Stimulated activated CD4-positive, alpha-beta T cell treated with anti-CD3 and anti-CD28 coated beads, Interleukin-15, amount 100 ng/mL, for 1 hour (primary cell): Measurements from ENCODE around the gene SSRP1.
A peak's percentile ranks its signal among the peaks of the same experiment; 100 is the strongest.

Source experiments
- DNase-seq, 2 donors: peaks; one replicate each; pipeline ENCODE4 v3.0.0-alpha.2; 2020; ENCODE audit warnings: low read depth in 1 of 2, low spot score in 1 of 2

SSRP1 gene

DNA sequence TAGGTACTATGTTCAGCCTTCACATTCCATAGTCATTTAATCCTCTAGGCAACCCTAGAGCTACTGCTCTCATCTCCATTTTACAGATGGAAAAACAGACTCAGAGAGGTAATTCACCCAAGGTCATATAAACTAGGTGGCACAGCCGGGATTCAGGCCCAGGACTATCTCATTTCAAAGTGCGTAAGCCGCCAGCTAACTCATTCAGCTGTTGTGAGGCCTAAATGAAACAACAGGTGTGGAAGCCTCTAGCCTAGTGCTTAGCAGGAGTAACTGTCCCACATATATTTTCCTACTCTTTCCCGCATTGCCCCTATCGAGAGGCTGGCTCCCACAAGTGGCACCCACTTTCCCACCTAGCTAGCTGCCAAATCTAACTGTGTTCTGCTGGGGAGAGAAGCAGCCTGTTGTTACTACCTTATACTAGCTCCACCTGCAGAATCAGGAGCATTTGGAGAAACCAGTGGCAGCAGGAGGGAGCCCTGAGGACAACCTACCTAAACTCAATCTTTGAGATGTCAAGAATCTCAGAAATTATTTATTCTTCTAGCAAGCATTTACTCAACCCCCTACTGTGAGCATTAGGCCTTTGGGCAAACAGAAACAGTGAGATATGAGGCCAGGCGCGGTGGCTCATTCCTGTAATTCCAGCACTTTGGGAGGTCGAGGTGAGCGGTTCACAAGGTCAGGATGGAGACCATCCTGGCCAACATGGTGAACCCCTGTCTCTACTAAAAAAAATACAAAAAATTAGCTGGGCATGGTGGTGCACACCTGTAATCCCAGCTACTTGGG is 24.4 kb upstream of the SSRP1 start:
- DNase-seq = no peak

DNA sequence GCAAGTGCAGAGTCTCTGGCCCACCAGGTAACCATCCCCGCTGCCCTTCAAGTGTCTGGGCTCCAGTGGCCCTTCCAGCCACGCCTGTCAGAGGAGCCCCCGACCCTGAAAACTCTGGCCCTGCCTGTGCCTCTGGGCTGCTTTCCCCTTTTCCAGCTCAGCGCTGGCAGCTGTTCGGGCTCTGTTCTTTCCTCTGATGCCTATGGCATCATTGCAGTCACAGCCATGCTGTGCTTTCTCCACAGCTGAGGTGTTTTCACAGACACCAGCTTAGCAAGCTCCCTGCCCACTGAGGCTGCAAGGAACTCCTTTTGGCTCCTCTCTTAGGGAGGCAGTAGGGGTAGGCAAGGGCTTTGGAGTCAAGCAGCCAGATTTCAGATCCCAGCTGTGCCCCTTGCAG is 23.7 kb upstream of the SSRP1 start:
- no peak for DNase-seq

- DNase-seq = no peak
Observed at GRCh38 chr11:57358991-57359390, 23.3 kb upstream of the SSRP1 start.

GRCh38 chr11:57358543-57358961 is 22.9 kb upstream of the SSRP1 start:
- no peak for DNase-seq

GRCh38 chr11:57357856-57358255 is 22.2 kb upstream of the SSRP1 start:
- no peak for DNase-seq

DNA sequence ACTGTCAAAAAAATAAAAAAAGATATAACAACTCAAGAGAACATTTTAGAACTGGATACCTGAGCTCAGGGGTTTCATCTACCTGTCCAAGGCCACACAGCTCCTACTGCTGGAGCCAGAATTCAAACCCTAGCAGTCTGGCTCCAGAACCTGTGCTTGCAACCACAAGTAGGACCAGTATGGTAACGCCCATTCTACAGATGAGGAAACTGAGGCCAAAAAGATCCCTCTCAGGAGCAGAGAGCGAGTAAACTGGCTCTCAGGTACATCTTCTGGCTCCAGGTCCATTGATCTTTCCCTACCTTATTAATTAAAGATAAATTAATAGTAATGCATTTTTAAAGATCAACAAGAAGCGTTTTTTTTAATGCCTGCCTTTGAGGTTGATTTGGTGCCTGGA is 21.6 kb upstream of the SSRP1 start:
- no peak for DNase-seq

GRCh38 chr11:57356268-57356667 is 20.6 kb upstream of the SSRP1 start:
- no peak for DNase-seq

DNA sequence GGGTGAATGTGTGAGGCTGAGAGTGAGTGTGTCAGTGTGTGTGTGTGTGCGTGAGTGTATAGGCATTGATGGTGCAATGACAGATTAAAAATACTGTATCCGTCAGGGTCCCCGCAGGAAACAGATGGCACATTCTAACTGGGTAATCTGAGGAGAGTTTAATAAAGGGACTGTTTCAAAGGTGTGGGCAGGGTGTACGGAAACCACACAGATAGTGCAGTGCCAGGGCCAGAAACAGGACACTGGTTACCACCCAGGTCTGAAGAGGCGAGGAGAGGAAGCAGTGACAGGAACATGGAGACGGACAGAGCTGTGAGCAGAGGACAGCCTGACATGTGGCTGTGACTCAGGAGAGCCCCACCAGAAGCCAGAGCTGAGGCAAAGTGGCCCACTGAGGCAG is 19.0 kb upstream of the SSRP1 start:
- DNase-seq = no peak

DNA sequence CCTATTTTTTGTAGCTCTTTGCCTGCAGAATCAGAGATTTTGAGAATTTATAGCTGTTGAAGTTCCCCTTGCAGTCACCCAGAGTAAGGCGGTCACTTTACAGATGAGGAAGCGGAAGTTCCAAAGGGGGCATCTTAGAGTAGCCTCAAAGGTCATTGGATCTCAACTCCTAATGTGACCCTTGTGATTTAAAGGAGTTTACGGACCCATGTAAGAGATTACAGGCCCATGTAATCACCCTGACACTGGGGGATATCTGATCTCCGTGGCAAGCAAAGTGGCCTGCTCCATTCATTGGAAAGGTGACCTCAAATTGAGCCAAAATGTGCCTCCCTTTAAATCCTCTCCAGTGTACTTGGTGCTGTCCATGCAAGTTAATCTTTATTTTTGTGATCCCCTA is 18.2 kb upstream of the SSRP1 start:
- no peak for DNase-seq

DNA sequence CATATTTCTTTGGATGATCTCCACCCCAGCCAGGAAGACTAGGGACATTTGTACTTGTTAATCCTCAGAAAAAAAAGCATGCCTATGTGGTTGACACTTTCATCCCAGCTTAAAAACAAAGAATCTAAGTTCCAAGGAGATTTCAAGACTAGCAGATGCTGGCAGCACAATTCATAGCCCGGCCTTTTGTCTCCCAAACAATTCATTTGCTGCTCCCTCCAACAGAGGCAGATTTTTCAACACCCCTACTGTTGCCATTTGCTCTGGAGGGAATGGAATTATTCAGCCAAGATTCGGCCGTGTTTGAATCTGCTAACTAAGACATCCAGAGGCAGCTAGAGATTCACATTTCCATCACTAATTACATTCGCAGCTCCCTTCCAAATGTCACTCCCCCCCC is 17.8 kb upstream of the SSRP1 start:
- DNase-seq = no peak

GRCh38 chr11:57353036-57353435 is 17.3 kb upstream of the SSRP1 start:
- no peak for DNase-seq

DNA sequence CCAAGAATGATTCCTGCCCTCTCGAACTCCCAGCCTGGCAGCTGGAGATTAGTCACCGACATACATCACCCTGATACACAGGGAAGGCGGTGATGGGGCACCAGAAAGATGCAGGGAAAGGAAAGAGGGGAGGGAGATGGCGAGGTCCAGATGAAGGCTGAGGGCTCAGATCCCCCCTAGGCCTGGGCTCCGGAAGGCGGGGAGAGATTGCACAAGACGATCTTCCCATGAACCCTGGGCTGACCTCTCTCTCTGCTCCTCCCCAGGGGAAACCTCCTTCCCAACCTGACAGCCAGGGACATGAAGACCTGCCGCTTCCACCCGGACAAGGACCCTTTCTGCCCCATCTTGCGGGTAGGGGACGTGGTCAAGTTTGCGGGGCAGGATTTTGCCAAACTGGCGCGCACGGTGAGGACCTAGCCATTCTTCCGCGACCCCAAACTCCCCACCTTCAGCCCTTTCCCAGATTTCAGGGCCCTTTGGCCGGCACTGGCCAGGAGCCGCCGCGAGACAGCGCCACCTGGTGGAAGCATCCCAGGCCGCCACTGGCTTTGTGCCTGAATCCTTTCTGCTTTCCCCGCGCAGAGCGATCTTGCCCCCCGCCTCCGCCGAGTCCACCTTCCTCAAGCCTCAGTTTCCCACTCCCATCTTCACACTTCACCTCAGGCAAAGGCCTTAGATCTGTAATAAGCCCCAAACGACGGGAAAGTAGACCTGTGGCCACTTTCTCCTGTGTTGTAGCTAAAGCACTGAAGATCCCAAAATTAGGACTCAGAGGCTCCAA is 14.0 kb upstream of the SSRP1 start:
- DNase-seq = peak; percentile 32 to 45

GRCh38 chr11:57348636-57349313 is 13.1 kb upstream of the SSRP1 start:
- no peak for DNase-seq

GRCh38 chr11:57348052-57348451 is 12.4 kb upstream of the SSRP1 start:
- no peak for DNase-seq

DNA sequence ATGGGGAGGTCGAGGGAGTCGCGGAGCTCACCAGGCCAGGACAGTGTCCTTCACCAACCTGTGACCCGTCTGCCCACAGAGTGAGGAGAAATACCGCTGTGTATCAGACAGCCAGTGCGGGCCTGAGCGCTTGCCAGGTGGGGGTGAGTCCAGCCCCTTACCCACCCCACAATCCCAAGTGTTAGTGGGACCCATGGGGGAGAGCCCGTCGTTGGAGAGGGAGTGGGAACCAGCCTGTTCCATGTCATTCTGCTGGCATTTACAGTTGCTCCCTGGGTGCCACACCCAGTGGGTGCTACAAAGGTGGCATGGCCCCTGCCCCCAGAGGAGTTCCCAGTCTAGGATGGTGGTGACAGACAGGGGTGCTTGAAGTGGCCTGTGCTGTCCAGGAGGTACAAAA is 11.6 kb upstream of the SSRP1 start:
- DNase-seq = no peak

DNA sequence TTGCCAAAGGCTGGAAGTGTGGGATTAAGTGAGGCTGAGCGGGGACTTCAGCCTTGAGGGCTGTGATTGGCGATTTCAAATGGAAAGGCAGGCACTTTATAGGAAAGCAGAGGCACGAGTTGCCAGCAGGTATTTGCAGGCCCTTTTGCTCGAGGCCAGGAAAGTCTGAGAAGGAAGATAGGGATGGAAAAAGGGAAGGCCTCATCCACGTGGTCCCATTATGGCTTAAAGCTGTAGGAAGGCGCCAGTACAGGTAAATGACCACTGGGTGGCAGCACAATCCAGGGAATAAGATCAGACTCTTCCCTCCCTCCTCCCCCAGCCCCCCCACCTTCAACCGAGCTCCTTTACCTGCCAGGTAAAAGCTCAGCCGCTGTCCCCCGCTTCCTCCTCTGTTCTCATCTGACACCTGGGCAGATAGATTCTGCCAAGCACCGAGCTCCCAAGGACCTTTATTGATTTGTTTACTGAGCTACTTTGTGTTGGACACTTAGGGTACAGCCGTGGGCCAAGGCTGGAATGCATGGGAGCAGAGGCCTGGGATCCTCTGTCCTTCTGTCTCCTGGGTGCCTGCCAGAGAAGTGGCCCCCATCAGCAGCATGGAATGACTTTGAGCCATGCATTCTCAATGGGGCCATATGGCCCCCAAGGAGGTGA is 10.0 kb upstream of the SSRP1 start:
- DNase-seq = peak; percentile 30 to 53

- DNase-seq = no peak
Observed at GRCh38 chr11:57344826-57345225, 9.1 kb upstream of the SSRP1 start.

- no peak for DNase-seq
Observed at GRCh38 chr11:57343825-57344224, 8.1 kb upstream of the SSRP1 start.

- no peak for DNase-seq
Observed at GRCh38 chr11:57342702-57343101, 7.0 kb upstream of the SSRP1 start.

DNA sequence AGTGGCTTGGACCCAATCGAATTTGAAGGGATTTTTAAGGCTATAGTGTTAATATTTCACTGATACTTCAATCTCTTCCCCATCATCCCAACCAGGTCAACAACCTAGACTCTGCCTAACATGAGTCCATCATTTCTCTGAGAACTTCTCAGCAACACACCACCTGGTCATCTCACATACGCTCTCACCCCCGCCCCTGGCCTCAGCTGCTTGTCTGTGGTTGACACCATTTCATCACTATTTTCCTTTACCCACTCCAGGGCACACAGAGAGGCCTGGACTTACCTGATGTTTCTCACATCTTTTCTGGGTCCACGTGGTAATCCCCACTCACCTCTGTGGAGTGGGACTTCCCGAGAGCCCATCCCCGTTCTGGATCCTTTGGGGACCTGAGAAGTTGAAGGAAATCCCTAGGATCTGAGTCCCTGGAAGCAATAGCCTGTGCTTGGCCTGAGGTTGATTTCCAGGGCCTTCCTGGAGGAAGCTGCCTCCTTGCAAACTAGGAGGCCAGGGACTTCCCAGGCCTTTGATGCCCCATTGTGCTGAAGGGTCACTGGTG is 5.6 kb upstream of the SSRP1 start:
- DNase-seq = no peak

DNA sequence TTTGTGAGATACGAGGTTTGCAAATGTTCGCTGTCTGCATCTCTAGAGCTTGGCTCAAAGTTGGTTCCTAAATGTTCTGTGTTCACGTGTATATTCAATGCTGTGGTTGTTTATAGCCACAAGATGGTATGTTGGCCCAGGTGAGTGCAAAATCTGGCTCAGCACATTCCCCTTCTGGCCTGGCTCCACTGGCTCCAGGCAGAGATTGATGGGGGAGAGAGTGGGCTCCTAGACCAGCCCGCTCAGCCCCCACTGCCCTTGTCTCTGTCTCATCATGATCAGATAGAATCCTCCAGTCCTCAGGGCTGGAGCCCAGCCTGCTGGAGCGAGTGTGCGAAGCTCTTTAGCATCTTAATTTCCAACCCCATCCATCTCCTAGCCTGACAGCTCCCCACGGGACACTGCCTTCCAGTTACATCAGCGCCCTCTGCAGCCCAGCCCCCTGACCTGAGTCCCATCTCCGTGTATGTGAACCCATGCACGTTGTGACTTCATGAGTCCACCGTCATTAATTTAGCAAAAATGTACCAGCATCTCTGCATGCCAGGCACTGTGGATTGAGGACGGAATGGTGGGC is 4.4 kb upstream of the SSRP1 start:
- no peak for DNase-seq
